Osteoblast (primary cell): ENCODE data around the gene TBC1D21. TPM values are rescaled to one million over a fixed set of nuclear protein-coding genes. Genes with fewer than 3 reads are reported as not detected.

ENCODE experiments used
- DNase-seq: peaks from one replicate; pipeline ENCODE4 v3.0.0; 2011; ENCODE audit warnings: low spot score, mixed read lengths; ENCODE audit not compliant: insufficient read length; ENCODE audit errors: missing footprints
- H2AFZ ChIP-seq: 2 replicates; pipeline ENCODE4 v1.6.0; 2011; ENCODE audit warnings: mild to moderate bottlenecking, low read length
- H3K27ac ChIP-seq: 2 replicates; pipeline ENCODE4 v1.5.1; 2011; ENCODE audit warnings: mild to moderate bottlenecking, low read depth, low read length, moderate library complexity
- H3K27me3 ChIP-seq: 2 replicates; pipeline ENCODE4 v1.6.0; 2012; ENCODE audit warnings: mild to moderate bottlenecking, control low read depth, inconsistent platforms, low read length, moderate library complexity; ENCODE audit not compliant: insufficient read depth
- H3K36me3 ChIP-seq: 2 replicates; pipeline ENCODE4 v1.5.1; 2011; ENCODE audit warnings: mild to moderate bottlenecking, low read length, control low read depth, moderate library complexity; ENCODE audit not compliant: insufficient read depth
- H3K4me1 ChIP-seq: 2 replicates; pipeline ENCODE4 v1.5.1; 2011; ENCODE audit warnings: mild to moderate bottlenecking, low read length, control low read depth, moderate library complexity; ENCODE audit not compliant: insufficient read depth
- H3K4me2 ChIP-seq: 2 replicates; pipeline ENCODE4 v1.6.0; 2011; ENCODE audit warnings: mild to moderate bottlenecking, low read length; ENCODE audit not compliant: insufficient read depth
- H3K4me3 ChIP-seq: fragments of 200-600 bp; sonication (generic); 3 replicates; pipeline ENCODE4 v1.5.1; 2012; ENCODE audit warnings: mild to moderate bottlenecking, low read length, inconsistent platforms; ENCODE audit not compliant: insufficient read depth
- H3K79me2 ChIP-seq: 2 replicates; pipeline ENCODE4 v1.6.0; 2012; ENCODE audit warnings: mild to moderate bottlenecking, low read length, control low read depth, inconsistent platforms; ENCODE audit not compliant: insufficient read depth
- H3K9me3 ChIP-seq: 2 replicates; pipeline ENCODE4 v1.5.1; 2011; ENCODE audit warnings: low read depth, low read length, control low read depth
- H4K20me1 ChIP-seq: 2 replicates; pipeline ENCODE4 v1.6.0; 2012; ENCODE audit warnings: mild to moderate bottlenecking, low read length, control low read depth; ENCODE audit not compliant: insufficient read depth
- CTCF ChIP-seq: IDR thresholded peaks from 2 replicates; pipeline ENCODE4 v1.5.1; 2011; ENCODE audit warnings: mild to moderate bottlenecking, low read depth, low read length, moderate library complexity; ENCODE audit errors: extremely low read depth
- total RNA-seq: library from RNA; depleted of rRNA; stranded (reverse); fragments of >200 nt; gene quantifications from 2 replicates; pipeline ENCODE4 v1.2.3, GENCODE V29; 2012

TBC1D21 gene
- total RNA-seq, 1 donor, result not detected

GRCh38 chr15:73892446-73893226, 19.3 kb downstream of the TBC1D21 start:
- no peak for DNase-seq
- Histone ChIP-seq H3K27ac (no peak overlapping the region), H3K9me3 (no peaks in the 10 kb centered on the region), H3K36me3 (no peaks in the 10 kb centered on the region), H4K20me1 (no peaks in the 10 kb centered on the region), H2AFZ (no peak overlapping the region), H3K79me2 (no peaks in the 10 kb centered on the region), H3K27me3 (peaks cover 20% of the 10 kb centered on the region), H3K4me3 (no peak overlapping the region), H3K4me1 (peaks cover 8% of the 10 kb centered on the region), H3K4me2 (no peak overlapping the region)
- TF ChIP-seq CTCF, result no peak

GRCh38 chr15:73894133-73894814, 20.9 kb downstream of the TBC1D21 start:
- no peaks in the 10 kb centered on the region for H4K20me1 ChIP-seq

GRCh38 chr15:73897441-73898261, 24.3 kb downstream of the TBC1D21 start:
- DNase-seq, result peak; percentile 98
- no peaks in the 10 kb centered on the region for H3K36me3 ChIP-seq
- H3K79me2 ChIP-seq, result no peaks in the 10 kb centered on the region
- H3K4me3 ChIP-seq, result peak overlapping the region; percentile 18
- H4K20me1 ChIP-seq, result no peaks in the 10 kb centered on the region
- peak overlapping the region; percentile 80 for H2AFZ ChIP-seq
- H3K9me3 ChIP-seq, result no peaks in the 10 kb centered on the region
- TF ChIP-seq CTCF, result peak; percentile 99
- H3K4me2 ChIP-seq, result peak overlapping the region; percentile 66
- peaks cover 30% of the 10 kb centered on the region for H3K4me1 ChIP-seq
- H3K27ac ChIP-seq, result peak overlapping the region; percentile 94
- H3K27me3 ChIP-seq, result peaks cover 6% of the 10 kb centered on the region

More at GRCh38 chr15:73894133-73894814, 20.9 kb downstream of the TBC1D21 start:
- no peaks in the 10 kb centered on the region for H3K79me2 ChIP-seq
- TF ChIP-seq CTCF, result no peak
- H3K27ac ChIP-seq, result no peak overlapping the region
- peaks cover 15% of the 10 kb centered on the region for H3K27me3 ChIP-seq
- no peak overlapping the region for H3K4me3 ChIP-seq
- H3K9me3 ChIP-seq, result no peaks in the 10 kb centered on the region
- H2AFZ ChIP-seq, result no peak overlapping the region
- DNase-seq, result no peak
- H3K36me3 ChIP-seq, result no peaks in the 10 kb centered on the region
- H3K4me1 ChIP-seq, result peaks cover 17% of the 10 kb centered on the region
- H3K4me2 ChIP-seq, result no peak overlapping the region
